ENCODE data around the gene SEZ6L2. TPM values are rescaled to one million over a fixed set of nuclear protein-coding genes. Genes with fewer than 3 reads are reported as not detected.

The SEZ6L2 gene
- total and polyA plus RNA-seq, 9 of the 15 experiments (the other 6 are each of a cell fraction or from before 2014, with no cell fraction given): 0.10 to 2.1 (median 0.72) TPM

DNA sequence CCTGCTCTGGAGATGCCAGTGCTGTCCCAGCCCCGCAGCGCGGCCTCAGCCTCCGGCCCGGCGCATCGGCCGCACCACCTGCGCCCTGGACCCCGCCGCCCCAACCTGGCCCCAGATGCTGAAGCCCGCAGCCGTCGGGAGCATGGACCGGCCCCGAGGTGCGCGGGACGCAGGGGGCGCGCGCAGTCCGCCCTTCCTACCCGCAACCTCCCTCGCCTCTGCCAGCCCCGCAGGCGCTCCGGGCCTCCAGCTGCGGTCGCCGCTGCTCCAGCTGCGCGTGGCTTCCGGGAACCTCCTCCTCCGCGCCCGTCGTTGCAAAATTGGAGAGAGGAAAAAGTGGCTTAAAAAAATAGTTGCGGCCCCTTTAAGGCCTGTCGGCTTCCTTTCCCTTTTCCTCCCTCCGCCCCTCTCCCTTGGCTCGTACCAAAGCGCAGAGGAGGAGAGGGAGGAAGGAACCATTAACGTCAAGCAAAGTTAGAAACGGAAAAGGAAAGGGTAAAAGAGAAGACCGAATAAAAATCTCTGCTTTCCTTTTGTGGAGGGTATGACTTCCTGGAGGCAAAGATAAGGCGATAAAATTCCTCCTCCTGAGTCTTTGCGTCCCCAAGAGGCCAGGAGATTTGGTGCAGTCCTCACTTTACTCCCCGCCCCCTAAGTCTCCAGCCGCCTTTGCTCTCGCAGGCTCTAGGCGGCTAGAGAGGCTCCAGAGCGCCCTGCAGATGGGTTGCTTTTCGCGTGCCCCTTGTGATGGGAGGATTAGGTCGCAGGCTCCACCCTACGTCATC is 36.3 kb downstream of the SEZ6L2 start, which contains the start of gene CDIPT (continued):
- TF ChIP-seq OTX1 (CRISPR knock-in tag; IDR thresholded peaks at IDR 0.05): no peak; the same call in 1 of the 2 replicates
- peak; percentile 75 for TF ChIP-seq GABPA (tag; conservative IDR thresholded peaks at IDR 0.05; ENCODE audit: low read depth)
- TF ChIP-seq GMEB1 (CRISPR knock-in tag; IDR thresholded peaks at IDR 0.05): no peak
- TF ChIP-seq, protein P1, sequence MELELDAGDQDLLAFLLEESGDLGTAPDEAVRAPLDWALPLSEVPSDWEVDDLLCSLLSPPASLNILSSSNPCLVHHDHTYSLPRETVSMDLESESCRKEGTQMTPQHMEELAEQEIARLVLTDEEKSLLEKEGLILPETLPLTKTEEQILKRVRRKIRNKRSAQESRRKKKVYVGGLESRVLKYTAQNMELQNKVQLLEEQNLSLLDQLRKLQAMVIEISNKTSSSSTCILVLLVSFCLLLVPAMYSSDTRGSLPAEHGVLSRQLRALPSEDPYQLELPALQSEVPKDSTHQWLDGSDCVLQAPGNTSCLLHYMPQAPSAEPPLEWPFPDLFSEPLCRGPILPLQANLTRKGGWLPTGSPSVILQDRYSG (tag; conservative IDR thresholded peaks at IDR 0.05; ENCODE audit: low read depth): no peak
- TF ChIP-seq E2F1 (CRISPR knock-in tag; IDR thresholded peaks at IDR 0.05): no peak
- TF ChIP-seq, protein P2, sequence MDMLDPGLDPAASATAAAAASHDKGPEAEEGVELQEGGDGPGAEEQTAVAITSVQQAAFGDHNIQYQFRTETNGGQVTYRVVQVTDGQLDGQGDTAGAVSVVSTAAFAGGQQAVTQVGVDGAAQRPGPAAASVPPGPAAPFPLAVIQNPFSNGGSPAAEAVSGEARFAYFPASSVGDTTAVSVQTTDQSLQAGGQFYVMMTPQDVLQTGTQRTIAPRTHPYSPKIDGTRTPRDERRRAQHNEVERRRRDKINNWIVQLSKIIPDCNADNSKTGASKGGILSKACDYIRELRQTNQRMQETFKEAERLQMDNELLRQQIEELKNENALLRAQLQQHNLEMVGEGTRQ (CRISPR knock-in tag; IDR thresholded peaks at IDR 0.05): no peak
- TF ChIP-seq DPF2 (IDR thresholded peaks at IDR 0.05): peak; percentile 78; the same call in 1 of the 2 replicates
- TF ChIP-seq, protein P3, sequence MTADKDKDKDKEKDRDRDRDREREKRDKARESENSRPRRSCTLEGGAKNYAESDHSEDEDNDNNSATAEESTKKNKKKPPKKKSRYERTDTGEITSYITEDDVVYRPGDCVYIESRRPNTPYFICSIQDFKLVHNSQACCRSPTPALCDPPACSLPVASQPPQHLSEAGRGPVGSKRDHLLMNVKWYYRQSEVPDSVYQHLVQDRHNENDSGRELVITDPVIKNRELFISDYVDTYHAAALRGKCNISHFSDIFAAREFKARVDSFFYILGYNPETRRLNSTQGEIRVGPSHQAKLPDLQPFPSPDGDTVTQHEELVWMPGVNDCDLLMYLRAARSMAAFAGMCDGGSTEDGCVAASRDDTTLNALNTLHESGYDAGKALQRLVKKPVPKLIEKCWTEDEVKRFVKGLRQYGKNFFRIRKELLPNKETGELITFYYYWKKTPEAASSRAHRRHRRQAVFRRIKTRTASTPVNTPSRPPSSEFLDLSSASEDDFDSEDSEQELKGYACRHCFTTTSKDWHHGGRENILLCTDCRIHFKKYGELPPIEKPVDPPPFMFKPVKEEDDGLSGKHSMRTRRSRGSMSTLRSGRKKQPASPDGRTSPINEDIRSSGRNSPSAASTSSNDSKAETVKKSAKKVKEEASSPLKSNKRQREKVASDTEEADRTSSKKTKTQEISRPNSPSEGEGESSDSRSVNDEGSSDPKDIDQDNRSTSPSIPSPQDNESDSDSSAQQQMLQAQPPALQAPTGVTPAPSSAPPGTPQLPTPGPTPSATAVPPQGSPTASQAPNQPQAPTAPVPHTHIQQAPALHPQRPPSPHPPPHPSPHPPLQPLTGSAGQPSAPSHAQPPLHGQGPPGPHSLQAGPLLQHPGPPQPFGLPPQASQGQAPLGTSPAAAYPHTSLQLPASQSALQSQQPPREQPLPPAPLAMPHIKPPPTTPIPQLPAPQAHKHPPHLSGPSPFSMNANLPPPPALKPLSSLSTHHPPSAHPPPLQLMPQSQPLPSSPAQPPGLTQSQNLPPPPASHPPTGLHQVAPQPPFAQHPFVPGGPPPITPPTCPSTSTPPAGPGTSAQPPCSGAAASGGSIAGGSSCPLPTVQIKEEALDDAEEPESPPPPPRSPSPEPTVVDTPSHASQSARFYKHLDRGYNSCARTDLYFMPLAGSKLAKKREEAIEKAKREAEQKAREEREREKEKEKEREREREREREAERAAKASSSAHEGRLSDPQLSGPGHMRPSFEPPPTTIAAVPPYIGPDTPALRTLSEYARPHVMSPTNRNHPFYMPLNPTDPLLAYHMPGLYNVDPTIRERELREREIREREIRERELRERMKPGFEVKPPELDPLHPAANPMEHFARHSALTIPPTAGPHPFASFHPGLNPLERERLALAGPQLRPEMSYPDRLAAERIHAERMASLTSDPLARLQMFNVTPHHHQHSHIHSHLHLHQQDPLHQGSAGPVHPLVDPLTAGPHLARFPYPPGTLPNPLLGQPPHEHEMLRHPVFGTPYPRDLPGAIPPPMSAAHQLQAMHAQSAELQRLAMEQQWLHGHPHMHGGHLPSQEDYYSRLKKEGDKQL (CRISPR knock-in tag; IDR thresholded peaks at IDR 0.05; ENCODE audit: borderline replicate concordance): no peak
- no peak for TF ChIP-seq CBX5 (IDR thresholded peaks at IDR 0.05; ENCODE audit: borderline replicate concordance, low read depth)
- TF ChIP-seq MEF2D (tag; conservative IDR thresholded peaks at IDR 0.05; ENCODE audit: low read depth): peak; percentile 68; the same call in 1 of the 2 replicates

All from K562 (cell line).